SW 1271 (cell line): ENCODE data around the gene PHOSPHO1.

Source experiments
- DNase-seq, 2 experiments: peaks; one replicate each; lab custom pipeline; 2025; lab: John Stamatoyannopoulos, UW

PHOSPHO1 gene

DNA sequence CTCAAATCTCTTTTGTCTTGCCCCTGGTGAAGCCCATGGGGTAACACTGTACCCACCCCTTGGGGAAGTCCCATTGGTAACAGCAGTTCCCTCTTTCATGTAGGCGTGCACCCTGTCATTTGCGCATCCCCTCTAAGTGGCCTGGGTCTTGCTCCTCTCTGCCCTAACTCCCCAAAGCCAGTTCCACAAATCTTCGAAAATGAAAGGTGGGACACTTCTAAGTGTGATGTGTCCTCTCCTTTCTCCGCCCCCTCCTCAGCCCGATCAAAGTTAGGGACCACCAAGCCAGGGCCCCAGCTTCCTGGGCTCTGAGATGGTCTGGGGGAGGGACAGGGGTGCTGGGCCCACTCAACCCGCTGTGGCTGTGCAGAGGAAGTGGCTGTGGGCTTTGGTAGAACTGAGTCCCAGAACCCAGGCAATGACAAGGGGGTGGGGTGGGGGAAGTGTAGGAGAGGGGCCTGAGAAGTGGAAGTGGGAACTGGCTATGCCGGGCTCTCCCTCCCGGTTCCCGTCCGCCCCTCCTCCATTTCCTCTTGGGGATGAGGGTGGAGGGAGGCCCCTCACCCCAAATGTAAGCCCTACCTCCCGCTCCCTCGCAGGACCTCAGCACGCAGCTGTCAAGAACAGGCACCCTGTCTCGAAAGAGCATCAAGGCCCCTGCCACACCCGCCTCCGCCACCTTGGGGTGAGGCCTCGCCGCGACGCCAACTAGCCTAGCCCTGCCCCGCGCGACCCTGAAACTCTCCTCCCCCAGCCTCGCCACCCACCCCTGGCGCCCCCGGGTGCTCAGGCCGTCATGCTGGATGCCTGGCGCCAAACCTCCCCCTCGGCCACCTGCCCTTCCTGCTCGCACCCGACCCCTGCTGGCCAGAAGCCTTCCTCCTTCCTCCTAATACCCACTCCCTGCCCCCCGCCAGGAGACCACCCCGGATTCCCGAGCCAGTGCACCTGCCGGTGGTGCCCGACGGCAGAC is 11.4 kb downstream of the PHOSPHO1 start:
- no peak for DNase-seq

DNA sequence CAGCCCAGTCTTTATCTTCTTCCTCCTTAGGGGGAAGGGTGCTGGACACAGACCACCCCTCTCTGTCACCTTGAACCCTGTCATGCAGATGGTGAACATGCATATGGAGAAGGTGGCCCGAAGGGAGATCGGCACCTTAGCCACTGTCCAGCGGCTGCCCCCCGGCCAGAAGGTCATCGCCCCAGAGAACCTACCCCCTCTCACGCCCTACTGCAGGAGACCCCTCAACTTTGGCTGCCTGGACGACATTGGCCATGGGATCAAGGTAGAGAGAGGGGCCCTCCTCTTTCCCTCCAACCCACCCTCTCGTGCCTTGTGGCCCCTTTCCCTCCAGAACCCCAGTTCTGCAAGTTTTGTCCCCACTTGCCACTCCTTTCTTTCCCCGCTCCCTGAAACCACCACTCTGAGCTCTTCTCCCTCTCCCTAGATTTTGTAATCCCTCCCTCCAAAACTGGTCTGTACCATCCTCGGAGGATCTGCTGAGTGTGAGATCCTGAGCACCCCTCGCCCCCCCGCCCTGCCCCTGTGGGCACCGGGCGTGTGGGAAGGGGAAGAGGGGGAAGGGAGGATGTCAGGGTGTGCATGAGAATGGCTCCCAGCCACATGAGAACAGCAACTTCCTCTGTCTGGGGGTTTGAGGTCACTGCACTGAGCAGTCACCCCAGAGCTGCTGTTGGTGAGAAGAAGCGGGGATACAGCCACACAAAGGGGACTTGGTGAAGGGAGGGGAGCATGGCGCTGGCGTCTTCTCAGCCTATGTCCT is 12.8 kb downstream of the PHOSPHO1 start:
- no peak for DNase-seq

DNA sequence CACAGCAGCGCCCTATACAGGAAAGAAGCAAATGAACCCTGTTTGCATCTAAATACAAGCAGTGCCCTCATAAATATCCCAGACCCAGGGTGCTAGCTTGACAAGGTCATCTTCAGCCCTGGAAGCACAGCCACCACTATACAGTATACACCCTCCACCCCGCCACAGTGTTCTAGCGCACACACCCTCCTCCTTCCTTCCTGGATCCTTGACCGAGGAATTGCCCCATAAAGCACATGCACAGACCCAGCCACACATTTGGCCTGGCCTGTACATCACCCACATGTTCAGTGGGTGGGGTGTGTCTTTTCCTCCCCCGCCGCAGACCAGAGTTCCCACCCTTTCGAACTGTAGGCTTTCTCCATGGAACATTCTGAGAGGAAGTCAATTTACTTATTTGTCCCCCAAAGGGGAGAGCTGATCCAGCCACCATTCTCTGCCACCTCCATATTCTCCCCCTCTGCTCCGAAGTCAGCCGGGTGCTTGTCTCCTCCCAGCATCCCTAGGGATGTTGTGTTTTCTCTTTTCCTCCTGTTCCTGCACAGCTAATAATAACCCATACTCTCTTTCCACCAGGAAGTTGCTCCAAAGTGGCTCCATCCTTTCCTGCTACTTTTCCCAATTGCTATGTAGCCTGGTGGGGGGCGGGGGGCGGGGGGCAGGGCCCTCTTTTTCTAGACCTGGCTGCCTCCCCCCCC is 13.5 kb downstream of the PHOSPHO1 start:
- no peak for DNase-seq

DNA sequence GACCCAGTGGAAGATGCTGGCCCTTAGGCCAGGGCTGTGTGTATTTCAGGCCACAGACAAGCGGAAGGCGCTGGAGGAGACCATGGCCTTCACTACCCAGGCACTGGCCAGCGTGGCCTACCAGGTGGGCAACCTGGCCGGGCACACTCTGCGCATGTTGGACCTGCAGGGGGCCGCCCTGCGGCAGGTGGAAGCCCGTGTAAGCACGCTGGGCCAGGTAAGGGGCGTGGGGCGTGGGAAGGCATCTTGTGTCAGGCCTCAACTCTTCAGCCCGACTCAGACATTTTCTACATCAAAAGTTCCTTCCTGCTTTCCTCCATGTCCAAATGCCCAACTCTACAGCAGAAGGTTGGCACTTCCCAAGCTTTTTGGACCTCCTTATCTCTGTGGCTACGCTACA is 14.1 kb downstream of the PHOSPHO1 start:
- no peak for DNase-seq

DNA sequence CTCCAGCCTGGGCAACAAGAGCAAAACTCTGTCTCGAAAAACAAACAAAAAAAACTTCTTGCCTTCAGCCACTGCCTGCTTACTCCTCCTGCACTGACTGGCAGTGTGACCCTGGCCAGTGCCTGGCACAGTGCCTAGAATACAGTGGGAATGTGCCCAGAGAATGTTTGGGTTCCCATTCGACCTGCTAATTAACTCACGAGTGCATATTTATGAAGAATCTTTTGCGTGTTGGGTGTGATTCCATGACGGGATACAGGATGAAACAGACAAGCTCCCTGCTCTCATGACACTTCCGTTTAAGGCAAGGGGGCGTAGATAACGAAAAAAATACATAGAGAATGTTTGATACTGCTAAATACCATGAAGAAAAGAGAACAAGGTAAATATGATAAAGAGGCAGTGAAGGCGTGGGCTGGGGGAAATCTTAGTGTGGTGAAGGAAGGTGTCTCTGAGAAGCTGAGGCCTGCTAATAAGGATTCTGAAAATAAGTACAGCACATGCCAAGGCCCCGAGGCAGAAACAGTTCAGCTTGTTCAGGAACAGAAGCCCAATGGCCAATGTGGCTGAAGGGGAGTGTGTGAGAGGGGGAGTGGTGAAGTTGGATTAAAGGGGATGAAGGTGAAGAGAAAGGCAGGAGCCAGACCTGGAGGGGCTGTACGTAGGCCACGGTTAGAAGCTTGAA is 15.8 kb downstream of the PHOSPHO1 start:
- no peak for DNase-seq

DNA sequence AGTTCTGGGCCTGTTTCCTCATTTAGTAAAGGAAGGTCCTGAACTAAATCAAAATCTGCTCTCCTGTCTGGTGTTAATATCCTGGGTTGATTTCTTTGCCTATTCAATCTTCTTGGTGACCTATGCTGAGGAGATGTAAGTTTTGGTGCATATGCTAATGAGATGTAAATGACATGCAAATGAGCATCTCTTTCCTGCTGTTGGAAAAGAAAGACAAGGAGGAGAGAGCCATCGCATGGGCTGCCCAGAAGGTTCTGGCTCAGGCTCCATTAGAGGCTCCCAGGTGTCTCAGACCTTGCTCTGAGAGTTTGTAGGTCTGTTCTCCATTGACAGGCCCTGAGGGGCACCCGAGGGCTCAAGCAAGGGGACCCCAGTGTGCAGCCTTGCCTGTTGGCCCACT is 16.7 kb downstream of the PHOSPHO1 start:
- no peak for DNase-seq

DNA sequence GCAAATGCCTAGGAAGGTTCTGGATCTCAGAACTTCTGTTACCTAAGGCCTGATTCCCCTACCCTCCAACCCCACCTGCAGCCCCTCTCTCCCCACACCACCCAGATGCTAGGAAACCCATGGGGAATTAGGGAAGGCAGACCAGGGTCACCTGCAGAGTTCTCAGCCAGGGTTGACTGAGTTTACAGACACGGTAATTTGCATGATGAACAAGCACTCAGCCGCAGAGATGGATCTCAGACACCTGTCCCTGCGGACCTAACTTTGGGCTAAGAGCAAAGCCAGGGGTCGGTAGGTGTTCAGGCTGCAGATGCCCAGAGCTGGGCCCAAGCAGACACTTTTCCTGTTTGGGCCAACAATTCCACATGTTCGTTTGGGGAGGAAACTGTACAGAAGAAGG is 17.2 kb downstream of the PHOSPHO1 start:
- DNase-seq: no peak

DNA sequence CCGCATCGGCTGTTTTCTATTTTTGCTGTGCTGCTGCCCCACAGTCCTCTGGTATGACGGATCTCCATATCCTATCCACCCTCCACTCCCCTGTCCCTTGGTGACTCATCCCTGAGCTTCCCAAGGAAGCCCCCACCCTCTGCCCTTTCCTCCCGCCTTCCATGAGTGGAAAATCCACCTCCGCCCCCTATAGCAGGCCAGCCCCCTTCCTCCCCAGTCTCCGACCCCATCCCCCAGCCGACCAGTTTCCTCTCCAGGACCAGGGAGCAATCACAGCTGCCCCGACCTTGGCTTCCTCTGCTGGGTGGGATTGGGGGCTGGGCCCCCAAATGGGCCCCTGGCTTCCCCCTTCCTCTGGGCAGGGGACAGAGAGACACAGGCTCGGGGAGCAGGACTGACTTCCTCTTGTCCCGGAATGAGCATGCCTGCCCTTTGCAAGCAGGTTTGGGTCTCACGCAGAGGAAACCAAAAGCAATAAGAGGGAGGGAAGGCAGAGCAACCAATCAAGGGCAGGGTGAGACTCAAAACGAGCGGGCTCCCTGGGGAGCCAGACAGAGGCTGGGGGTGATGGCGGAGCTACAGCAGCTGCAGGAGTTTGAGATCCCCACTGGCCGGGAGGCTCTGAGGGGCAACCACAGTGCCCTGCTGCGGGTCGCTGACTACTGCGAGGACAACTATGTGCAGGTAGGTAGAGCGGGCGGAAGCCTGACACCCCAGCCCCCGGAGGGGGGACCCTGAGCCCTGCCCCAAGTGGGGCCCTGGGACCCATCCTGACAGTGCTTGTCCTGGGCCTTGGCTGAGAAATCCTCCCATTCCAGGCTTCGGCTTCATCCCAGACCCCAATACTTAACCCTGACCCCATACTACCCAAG is 20.2 kb downstream of the PHOSPHO1 start, which contains the start of the genes ABI3 and GNGT2:
ABI3 (plus strand) TSS at position 550 of the 872 bp plus-strand sequence; CDS start at position 568, 18 bp downstream.
GNGT2 (minus strand) TSS at position 417 of the 872 bp plus-strand sequence. CDS start 3,152 bp downstream, outside the sequence.
- DNase-seq: no peak

DNA sequence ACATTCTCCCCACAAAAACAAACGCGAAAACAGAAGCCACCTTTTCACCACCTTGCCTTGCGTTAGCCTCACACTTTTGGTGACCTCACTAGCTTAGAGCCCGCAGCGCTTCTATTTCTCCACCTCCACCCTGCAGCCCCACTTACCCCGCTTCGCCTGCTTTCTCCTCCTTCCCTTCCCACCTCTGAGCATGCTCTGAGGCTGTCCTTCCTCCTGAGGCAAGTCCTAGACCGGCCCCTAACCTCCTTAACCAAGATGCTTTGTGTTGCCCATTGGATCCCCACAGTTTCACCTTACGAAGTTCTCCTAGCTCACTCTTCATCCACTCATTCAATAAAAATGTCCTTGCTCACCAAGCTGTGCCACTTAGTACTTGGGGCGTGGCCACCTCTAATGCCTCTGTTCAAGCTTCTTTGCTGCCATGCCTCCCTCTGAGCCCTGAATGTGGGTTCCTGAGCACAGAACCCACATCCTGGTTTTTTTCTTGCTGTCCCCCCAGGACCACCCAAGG is 21.5 kb downstream of the PHOSPHO1 start:
- no peak for DNase-seq

DNA sequence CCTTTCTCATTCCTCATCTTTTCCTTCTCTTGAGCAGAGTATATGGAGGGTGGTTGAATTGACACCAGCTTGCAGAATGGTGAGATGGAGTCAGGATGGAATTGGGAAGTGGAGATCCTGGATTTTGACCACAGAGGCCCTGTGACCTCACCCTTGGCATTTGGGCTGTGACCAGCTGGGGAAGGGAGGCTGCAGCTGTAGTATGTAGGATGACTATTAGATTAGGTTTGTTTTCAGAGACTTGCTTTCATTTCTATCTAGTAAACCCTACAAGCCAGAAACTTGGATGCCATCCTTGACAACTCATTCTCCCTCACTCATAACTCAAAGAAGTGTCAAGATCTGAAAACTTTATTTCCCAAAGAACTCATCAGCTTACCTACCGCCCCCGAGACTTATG is 26.1 kb downstream of the PHOSPHO1 start:
- DNase-seq: no peak

DNA sequence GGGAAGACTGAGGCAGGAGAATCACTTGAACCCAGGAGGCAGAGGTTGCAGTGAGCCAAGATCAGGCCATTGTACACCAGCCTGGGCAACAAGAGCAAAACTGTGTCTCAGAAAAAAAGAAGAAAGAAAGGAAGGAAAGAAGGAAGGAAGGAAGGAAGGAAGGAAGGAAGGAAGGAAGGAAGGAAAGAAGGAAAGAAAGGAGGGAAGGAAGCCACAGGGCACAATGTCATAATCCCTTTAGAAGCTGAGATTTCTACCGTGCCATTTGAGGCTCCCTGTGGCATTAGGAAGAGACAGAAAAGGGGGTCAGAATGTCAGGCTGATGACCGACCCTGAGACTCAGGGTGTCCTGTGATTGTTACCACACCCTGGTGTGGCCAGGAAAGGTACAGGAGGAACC is 26.8 kb downstream of the PHOSPHO1 start:
- no peak for DNase-seq

DNA sequence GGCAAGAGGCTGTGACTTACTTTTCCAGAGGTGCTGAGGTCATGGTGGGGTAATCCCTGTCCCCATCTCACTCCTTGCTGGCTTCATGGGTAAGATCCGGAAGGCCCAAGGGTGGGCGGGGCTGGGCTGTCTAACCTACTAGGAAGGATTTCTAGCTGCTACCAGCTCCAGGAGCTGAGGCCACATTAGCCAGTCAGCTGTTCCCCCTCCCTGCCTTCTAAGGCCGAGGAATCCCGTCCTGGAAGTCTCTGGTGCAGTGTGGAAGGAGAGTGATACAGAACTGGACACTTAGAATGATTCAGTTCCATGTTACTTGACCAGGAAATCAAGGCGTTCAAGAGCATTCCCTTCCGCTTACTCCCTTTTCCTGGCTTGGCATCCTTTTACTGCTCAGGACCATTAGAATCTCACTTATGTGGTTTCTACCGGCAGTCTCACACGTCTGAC is 29.1 kb downstream of the PHOSPHO1 start:
- DNase-seq: no peak

DNA sequence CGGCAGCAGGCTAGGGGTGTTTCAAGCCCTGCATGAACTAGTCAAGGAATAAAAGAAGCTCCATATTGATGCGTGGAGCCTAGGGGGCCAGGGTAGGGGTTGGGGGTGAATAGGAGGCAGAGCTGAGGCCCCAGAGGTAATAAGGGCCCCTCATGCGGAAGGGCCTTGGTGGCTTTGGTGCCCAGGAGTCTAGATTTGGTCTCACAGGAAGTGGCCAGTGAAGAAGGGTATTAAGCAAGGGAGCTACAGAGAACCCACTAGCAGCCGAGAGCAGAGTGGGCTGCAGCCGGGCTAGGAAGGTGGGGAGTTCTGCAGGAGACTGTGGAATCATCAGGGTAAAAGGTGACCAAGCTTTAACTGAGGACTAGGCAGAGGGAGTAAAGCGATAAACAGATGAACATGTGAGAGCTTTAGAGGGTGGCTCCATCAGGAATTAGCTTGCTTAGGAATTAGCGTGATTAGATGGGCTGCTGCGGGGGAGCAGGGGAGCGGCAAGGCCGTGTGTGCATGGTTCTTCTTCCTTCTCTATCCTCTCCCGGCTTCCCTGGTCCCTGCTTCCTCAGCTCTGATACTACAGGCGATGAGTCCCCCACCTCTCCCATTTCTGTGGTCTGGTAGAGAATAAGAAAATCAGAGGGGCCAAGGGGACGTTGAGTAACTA is 30.0 kb downstream of the PHOSPHO1 start:
- DNase-seq: no peak

DNA sequence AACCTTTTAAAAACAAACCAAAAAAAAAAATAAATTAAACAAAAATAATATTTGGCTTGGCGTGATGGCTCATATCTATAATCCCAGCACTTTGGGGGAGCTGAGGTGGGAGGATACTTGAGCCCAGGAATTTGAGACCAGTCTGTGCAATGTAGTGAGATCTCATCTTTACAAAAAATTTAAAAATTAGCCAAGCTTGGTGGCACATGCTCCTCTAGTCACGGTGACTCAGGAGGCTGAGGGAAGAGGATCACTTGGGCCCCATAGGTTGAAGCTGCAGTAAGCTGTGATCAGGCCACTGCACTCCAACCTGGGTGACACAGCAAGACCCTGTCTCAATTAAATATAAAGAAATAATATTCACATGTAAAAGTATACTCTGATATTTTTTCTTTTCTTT is 32.4 kb downstream of the PHOSPHO1 start:
- DNase-seq: no peak

DNA sequence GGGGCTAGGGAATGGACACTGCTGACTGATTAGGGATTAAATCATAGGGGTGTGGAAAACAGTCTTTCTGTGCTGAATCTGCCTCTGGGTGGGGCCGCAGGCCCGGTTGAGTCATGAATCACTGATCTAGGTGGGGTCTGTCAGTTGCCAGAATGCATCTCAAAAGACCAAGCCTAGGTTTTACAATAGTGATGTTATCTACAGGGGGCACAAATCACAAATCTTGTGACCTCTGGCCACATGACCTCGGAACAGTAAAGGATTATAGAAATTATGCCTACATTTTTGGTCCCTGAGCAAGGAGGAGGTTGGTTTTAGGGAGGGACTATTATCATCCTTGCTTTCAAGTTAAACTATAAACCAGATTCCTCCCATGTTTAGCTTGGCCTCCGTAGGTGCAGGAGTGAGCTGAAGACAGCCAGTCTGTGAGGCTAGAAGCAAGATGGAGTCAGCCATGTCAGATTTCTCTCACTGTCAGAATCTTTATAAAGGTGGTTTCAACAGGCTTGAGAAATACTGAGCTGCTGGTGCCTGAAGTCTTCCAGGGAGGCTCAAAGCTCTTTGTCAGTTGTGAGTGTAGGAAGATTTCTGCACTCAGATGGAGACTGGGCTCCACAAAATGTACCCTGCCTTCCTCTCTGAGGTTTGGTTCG is 33.1 kb downstream of the PHOSPHO1 start:
- no peak for DNase-seq

DNA sequence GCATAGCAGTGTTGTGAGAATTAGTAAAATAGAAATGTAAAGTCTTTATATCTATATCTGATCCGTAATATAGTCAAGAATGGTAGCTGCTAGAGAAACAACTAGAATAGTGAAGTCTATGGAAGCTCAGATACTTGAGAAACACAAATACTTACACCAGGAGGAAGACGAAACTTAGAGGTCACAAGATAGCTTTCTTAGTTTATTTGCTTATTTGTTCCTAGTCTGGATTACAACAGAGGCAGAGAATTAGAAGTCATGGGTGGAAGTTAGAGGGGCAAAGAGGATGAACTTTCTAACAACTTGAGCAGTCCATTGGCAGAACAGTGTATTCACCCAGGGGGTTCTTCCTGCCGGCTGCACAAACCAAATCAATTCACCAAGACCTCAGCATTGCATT is 34.1 kb downstream of the PHOSPHO1 start:
- no peak for DNase-seq

DNA sequence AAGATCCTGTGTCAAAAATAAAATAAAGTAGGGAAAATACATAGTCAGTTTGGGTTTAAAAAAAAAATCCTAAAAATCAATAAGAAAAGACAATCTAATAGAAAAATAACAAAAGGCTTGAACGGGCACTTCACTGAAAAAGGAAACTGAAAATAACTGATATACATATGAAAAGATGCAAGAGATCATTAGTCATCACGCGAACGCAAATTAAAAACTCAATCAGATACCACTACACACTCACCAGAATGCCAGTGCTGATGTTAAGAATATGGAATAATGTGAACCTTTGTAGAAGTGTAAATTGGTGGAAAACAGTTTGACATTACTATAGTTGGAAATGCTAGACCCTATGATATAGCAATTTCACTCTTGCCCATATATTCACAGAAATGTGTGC is 34.8 kb downstream of the PHOSPHO1 start:
- DNase-seq: no peak

DNA sequence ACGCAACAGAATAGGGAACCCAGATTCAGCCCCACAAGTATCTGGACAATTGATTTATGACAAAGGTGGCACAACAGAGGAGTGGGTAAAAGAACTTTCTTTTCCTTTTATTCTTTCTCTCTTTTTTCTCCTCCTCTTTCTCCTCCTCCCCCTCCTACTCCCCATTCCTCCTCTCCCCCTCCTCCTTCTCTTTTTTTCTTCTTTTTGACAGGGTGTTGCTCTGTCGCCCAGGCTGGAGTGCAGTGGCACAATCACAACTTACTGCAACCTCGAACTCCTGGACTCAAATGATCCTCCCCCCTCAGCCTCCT is 36.3 kb downstream of the PHOSPHO1 start:
- no peak for DNase-seq

DNA sequence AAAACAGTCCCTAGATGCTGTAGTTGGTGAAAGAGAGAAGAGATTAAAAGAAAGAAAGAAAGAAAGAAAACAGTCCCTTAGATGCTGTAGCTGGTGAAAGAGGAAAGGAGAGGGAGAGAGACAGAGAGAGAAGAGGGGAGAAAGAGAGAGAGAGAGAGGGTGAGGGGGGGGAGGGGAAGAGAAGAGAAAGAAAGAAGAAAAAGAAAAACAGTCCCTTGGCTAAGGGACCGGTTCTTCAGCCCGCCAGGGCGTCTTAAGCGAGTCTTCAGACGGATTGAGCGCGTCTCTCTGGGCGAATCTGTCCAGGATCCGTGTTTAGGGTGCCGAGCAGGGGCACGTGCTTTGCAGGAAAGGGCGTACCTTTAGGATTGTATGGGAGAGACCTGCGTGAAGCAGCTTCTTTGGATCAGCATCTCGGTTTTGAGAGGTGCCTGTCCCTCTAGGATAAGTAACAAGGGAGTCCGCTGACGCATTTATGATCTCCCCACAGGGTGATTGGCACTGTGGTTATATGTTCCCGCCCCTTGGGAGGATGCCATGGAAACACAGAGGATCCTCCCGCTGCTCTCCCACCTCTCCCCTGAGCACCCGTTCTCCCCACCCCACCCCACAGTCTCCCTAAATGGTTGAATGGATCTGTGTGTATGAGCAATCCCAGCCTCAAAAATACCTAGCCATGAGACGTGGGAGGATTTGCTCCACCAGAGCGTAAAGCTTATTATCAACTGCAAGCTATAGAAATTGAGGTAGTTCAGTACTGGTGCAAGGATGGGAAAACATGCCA is 36.9 kb downstream of the PHOSPHO1 start:
- no peak for DNase-seq
